SW480 (cell line): ENCODE data around the gene MISP.
"Not testable (repeated sequence)": the region's sequence is repeated elsewhere in the genome, so short reads cannot be mapped to it uniquely, and the experiment has no call there.

Source experiments
- DNase-seq: peaks from one replicate; pipeline ENCODE4 v3.0.0-alpha.2; 2016; ENCODE audit warnings: low spot score

The MISP gene

GRCh38 chr19:723714-724113 is 27.2 kb upstream of the MISP start:
- DNase-seq: no peak

- no peak for DNase-seq
Observed at GRCh38 chr19:725461-726089, 25.3 kb upstream of the MISP start.

GRCh38 chr19:726993-727956 is 23.6 kb upstream of the MISP start:
- DNase-seq: no peak

- peak; percentile 52 for DNase-seq
Observed at GRCh38 chr19:728011-728410, 22.9 kb upstream of the MISP start.

GRCh38 chr19:729564-729963 is 21.3 kb upstream of the MISP start:
- not testable (repeated sequence) for DNase-seq

GRCh38 chr19:729965-730668 is 20.8 kb upstream of the MISP start:
- no peak for DNase-seq

- no peak for DNase-seq
Observed at GRCh38 chr19:731000-731399, 19.9 kb upstream of the MISP start.

GRCh38 chr19:732148-733069 is 18.5 kb upstream of the MISP start:
- no peak for DNase-seq

- DNase-seq: no peak
Observed at GRCh38 chr19:734716-735115, 16.2 kb upstream of the MISP start.

- DNase-seq: no peak
Observed at GRCh38 chr19:736125-736524, 14.8 kb upstream of the MISP start.

- no peak for DNase-seq
Observed at GRCh38 chr19:737591-738093, 13.3 kb upstream of the MISP start.

- DNase-seq: no peak
Observed at GRCh38 chr19:738509-739128, 12.3 kb upstream of the MISP start.

GRCh38 chr19:739998-740715 is 10.8 kb upstream of the MISP start:
- DNase-seq: no peak

- DNase-seq: not testable (repeated sequence)
Observed at GRCh38 chr19:740816-741505, 10.0 kb upstream of the MISP start.

GRCh38 chr19:741506-742131 is 9.3 kb upstream of the MISP start:
- DNase-seq: peak; percentile 34

GRCh38 chr19:742540-743075 is 8.3 kb upstream of the MISP start:
- no peak for DNase-seq

- no peak for DNase-seq
Observed at GRCh38 chr19:743168-743687, 7.7 kb upstream of the MISP start.

GRCh38 chr19:745138-745537 is 5.8 kb upstream of the MISP start:
- DNase-seq: not testable (repeated sequence)
